MM.1S (cell line): Measurements from ENCODE around the gene ZCWPW1.
"Not testable (repeated sequence)": the region's sequence is repeated elsewhere in the genome, so short reads cannot be mapped to it uniquely, and the experiment has no call there.

Source experiments
- DNase-seq: peaks from one replicate; pipeline ENCODE4 v3.0.0-alpha.2; 2015
- H2AFZ ChIP-seq: fragments of 300-600 bp; sonication (generic); 2 replicates; pipeline ENCODE4 v1.6.0; 2016; ENCODE audit warnings: antibody characterized with exemption, low read length
- H3F3A ChIP-seq: fragments of 300-600 bp; sonication (generic); 2 replicates; pipeline ENCODE4 v1.6.1; 2016; ENCODE audit warnings: mild to moderate bottlenecking, antibody characterized with exemption, low read length, moderate library complexity, mixed read lengths; ENCODE audit not compliant: insufficient read depth
- H3K27ac ChIP-seq: fragments of 300-600 bp; sonication (generic); 2 replicates; pipeline ENCODE4 v1.5.1; 2016; ENCODE audit warnings: mild to moderate bottlenecking, low read length
- H3K27me3 ChIP-seq: fragments of 300-600 bp; sonication (generic); replicated peaks from 2 replicates; pipeline ENCODE4 v1.6.0; 2016; ENCODE audit warnings: low read length; ENCODE audit not compliant: insufficient read depth
- H3K36me3 ChIP-seq: fragments of 300-600 bp; sonication (generic); replicated peaks from 2 replicates; pipeline ENCODE4 v1.6.1; 2016; ENCODE audit warnings: mild to moderate bottlenecking, low read length, mixed read lengths; ENCODE audit not compliant: insufficient read depth
- H3K4me1 ChIP-seq: fragments of 300-600 bp; sonication (generic); 2 replicates; pipeline ENCODE4 v1.6.1; 2016; ENCODE audit warnings: low read length, mixed read lengths
- H3K4me2 ChIP-seq: fragments of 300-600 bp; sonication (generic); 2 replicates; pipeline ENCODE4 v1.6.0; 2016; ENCODE audit warnings: low read depth, low read length
- H3K4me3 ChIP-seq: fragments of 300-600 bp; sonication (generic); 2 replicates; pipeline ENCODE4 v1.5.1; 2016; ENCODE audit warnings: low read length, mixed read lengths
- H3K79me2 ChIP-seq: fragments of 300-600 bp; sonication (generic); 2 replicates; pipeline ENCODE4 v1.6.1; 2016; ENCODE audit warnings: mixed run types, low read length, mixed read lengths
- H3K9ac ChIP-seq: fragments of 300-600 bp; sonication (generic); 2 replicates; pipeline ENCODE4 v1.6.1; 2016; ENCODE audit warnings: low read length, mixed read lengths
- H3K9me2 ChIP-seq: fragments of 300-600 bp; sonication (generic); replicated peaks from 2 replicates; pipeline ENCODE4 v1.6.1; 2016; ENCODE audit warnings: mild to moderate bottlenecking, low read length, mixed read lengths; ENCODE audit not compliant: insufficient read depth
- H3K9me3 ChIP-seq: fragments of 300-600 bp; sonication (generic); replicated peaks from 2 replicates; pipeline ENCODE4 v1.6.1; 2016; ENCODE audit warnings: mild to moderate bottlenecking, low read length, mixed read lengths; ENCODE audit not compliant: insufficient read depth
- H4K20me1 ChIP-seq: fragments of 300-600 bp; sonication (generic); 2 replicates; pipeline ENCODE4 v1.6.1; 2016; ENCODE audit warnings: mild to moderate bottlenecking, low read length, moderate library complexity, mixed read lengths; ENCODE audit not compliant: insufficient read depth
- CTCF ChIP-seq: fragments of 300-600 bp; sonication (generic); IDR thresholded peaks from 2 replicates; pipeline ENCODE4 v1.5.1; 2016; ENCODE audit warnings: antibody characterized with exemption, low read length, mixed read lengths
- EZH2 ChIP-seq: fragments of 300-600 bp; sonication (generic); optimal IDR thresholded peaks from 2 replicates; pipeline ENCODE3; 2017; ENCODE audit warnings: low read depth, mild to moderate bottlenecking, antibody characterized with exemption, low read length, mixed read lengths
- EZH2phosphoT487 ChIP-seq: fragments of 300-600 bp; sonication (generic); IDR thresholded peaks from 2 replicates; pipeline ENCODE4 v1.6.1; 2018; ENCODE audit warnings: antibody characterized with exemption, low read length

ZCWPW1 gene

GRCh38 chr7:100356416-100357068 lies 72.0 kb downstream of the ZCWPW1 start:
- Histone ChIP-seq H3K79me2 (no peaks in the 10 kb centered on the region), H4K20me1 (no peaks in the 10 kb centered on the region), H3K4me2 (no peak overlapping the region), H2AFZ (no peak overlapping the region), H3K27me3 (no peaks in the 10 kb centered on the region), H3K27ac (no peak overlapping the region), H3K4me3 (no peak overlapping the region), H3K9ac (no peak overlapping the region), H3K4me1 (no peaks in the 10 kb centered on the region), H3F3A (no peaks in the 10 kb centered on the region), H3K36me3 (peaks cover 7% of the 10 kb centered on the region; the same call in 1 of the 2 replicates), H3K9me3 (no peaks in the 10 kb centered on the region), H3K9me2 (no peaks in the 10 kb centered on the region)
- TF ChIP-seq CTCF = no peak
- TF ChIP-seq EZH2 = no peak
- TF ChIP-seq EZH2phosphoT487 = no peak
- no peak for DNase-seq

- no peaks in the 10 kb centered on the region for H3K4me1 ChIP-seq
- H3K4me2 ChIP-seq = no peak overlapping the region
- H3K36me3 ChIP-seq = peaks cover under 1% of the 10 kb centered on the region
These were observed 74.7 kb downstream of the ZCWPW1 start for GRCh38 chr7:100353685-100354330.

GRCh38 chr7:100352984-100353684 lies 75.4 kb downstream of the ZCWPW1 start:
- Histone ChIP-seq H3K36me3 (no peaks in the 10 kb centered on the region; the same call in none of the 2 replicates), H3K4me1 (no peaks in the 10 kb centered on the region), H4K20me1 (no peaks in the 10 kb centered on the region), H3K27me3 (no peaks in the 10 kb centered on the region), H3K4me3 (no peak overlapping the region), H3K9me3 (no peaks in the 10 kb centered on the region), H3K27ac (no peak overlapping the region), H3K4me2 (no peak overlapping the region), H3K9ac (no peak overlapping the region), H2AFZ (no peak overlapping the region), H3K79me2 (peaks cover 3% of the 10 kb centered on the region; the same call in 1 of the 2 replicates), H3F3A (no peaks in the 10 kb centered on the region), H3K9me2 (no peaks in the 10 kb centered on the region)
- TF ChIP-seq EZH2phosphoT487 (no peak), EZH2 (no peak), CTCF (no peak)
- DNase-seq = no peak

More at GRCh38 chr7:100353685-100354330, 74.7 kb downstream of the ZCWPW1 start:
- Histone ChIP-seq H3K9me2 (no peaks in the 10 kb centered on the region), H2AFZ (no peak overlapping the region), H3K27me3 (no peaks in the 10 kb centered on the region), H3K4me3 (no peak overlapping the region), H4K20me1 (no peaks in the 10 kb centered on the region), H3K27ac (no peak overlapping the region), H3K9me3 (no peaks in the 10 kb centered on the region), H3K79me2 (peaks cover 3% of the 10 kb centered on the region; the same call in 1 of the 2 replicates), H3K9ac (no peak overlapping the region), H3F3A (no peaks in the 10 kb centered on the region)
- DNase-seq = no peak
- TF ChIP-seq EZH2phosphoT487 = no peak
- no peak for TF ChIP-seq EZH2
- TF ChIP-seq CTCF = no peak

- H3K27me3 ChIP-seq, H3K36me3 ChIP-seq, H3K9ac ChIP-seq, H4K20me1 ChIP-seq, H3K27ac ChIP-seq, H3F3A ChIP-seq, H3K79me2 ChIP-seq, H3K9me2 ChIP-seq, H3K4me1 ChIP-seq, H2AFZ ChIP-seq, H3K4me3 ChIP-seq, DNase-seq, H3K4me2 ChIP-seq, H3K9me3 ChIP-seq: not testable (repeated sequence)
These were observed 76.2 kb downstream of the ZCWPW1 start for GRCh38 chr7:100352230-100352781.
